OCI-LY7 (cell line): ENCODE measurements around the gene AKAP11. TPM values are rescaled to one million over a fixed set of nuclear protein-coding genes. Genes with fewer than 3 reads are reported as not detected.

Source experiments
- BruUV-seq: library from RNA; stranded (reverse); fragments of 400-500 nt; replicated peaks from 2 replicates; lab custom pipeline; 2021; lab: Mats Ljungman, UMichigan
- CTCF ChIA-PET: fragments of 300-600 bp; sonication (Branson Sonifier 250); formaldehyde crosslinking; loops from one replicate; lab custom pipeline; 2022; ENCODE audit warnings: antibody characterized with exemption; ENCODE audit not compliant: unreplicated experiment; lab: Charles Lee
- POLR2A ChIA-PET: fragments of 300-600 bp; sonication (Branson Sonifier 250); formaldehyde crosslinking; loops from one replicate; lab custom pipeline; 2022; ENCODE audit warnings: antibody characterized with exemption; lab: Charles Lee
- DNase-seq: peaks from one replicate; pipeline ENCODE4 v3.0.0-alpha.2; 2015; ENCODE audit warnings: low spot score
- H2AFZ ChIP-seq: fragments of 200-600 bp; sonication (generic), shearing (Covaris generic); 2 replicates; pipeline ENCODE4 v1.6.1; 2014; ENCODE audit warnings: mild to moderate bottlenecking, antibody characterized with exemption, low read length, moderate library complexity
- H3K27ac ChIP-seq: fragments of 200-600 bp; sonication (generic); 2 replicates; pipeline ENCODE4 v1.5.1; 2014; ENCODE audit warnings: mixed run types, low read depth, mild to moderate bottlenecking, moderate library complexity, low read length, inconsistent platforms; ENCODE audit not compliant: poor library complexity, severe bottlenecking
- H3K36me3 ChIP-seq: fragments of 200-600 bp; sonication (generic); 2 replicates; pipeline ENCODE4 v1.6.1; 2014; ENCODE audit warnings: mild to moderate bottlenecking, antibody characterized with exemption, low read length, moderate library complexity, mixed read lengths; ENCODE audit not compliant: insufficient read depth
- H3K4me1 ChIP-seq: fragments of 200-600 bp; sonication (generic); 2 replicates; pipeline ENCODE4 v1.5.1; 2014; ENCODE audit warnings: mild to moderate bottlenecking, low read length; ENCODE audit not compliant: insufficient read depth, poor library complexity, severe bottlenecking
- H3K4me2 ChIP-seq: fragments of 200-600 bp; sonication (generic); 2 replicates; pipeline ENCODE4 v1.6.1; 2014; ENCODE audit warnings: mild to moderate bottlenecking, low read length
- H3K4me3 ChIP-seq: fragments of 200-600 bp; sonication (generic); 2 replicates; pipeline ENCODE4 v1.5.1; 2014; ENCODE audit warnings: mild to moderate bottlenecking, low read depth, low read length; ENCODE audit not compliant: poor library complexity, severe bottlenecking
- H3K79me2 ChIP-seq: fragments of 200-600 bp; sonication (generic); 2 replicates; pipeline ENCODE4 v1.6.1; 2016; ENCODE audit warnings: low read depth, mild to moderate bottlenecking, low read length, moderate library complexity, mixed read lengths; ENCODE audit not compliant: insufficient read depth
- H3K9me2 ChIP-seq: fragments of 200-600 bp; sonication (generic); 2 replicates; pipeline ENCODE4 v1.6.1; 2016; ENCODE audit warnings: mild to moderate bottlenecking, low read length, mixed read lengths; ENCODE audit not compliant: insufficient read depth
- H3K9me3 ChIP-seq: fragments of 200-600 bp; sonication (generic); 2 replicates; pipeline ENCODE4 v1.6.1; 2014; ENCODE audit warnings: mild to moderate bottlenecking, mixed run types, low read length, mixed read lengths
- H4K20me1 ChIP-seq: fragments of 200-600 bp; sonication (generic); 2 replicates; pipeline ENCODE4 v1.6.1; 2014; ENCODE audit warnings: mild to moderate bottlenecking, antibody characterized with exemption, low read length, moderate library complexity, mixed read lengths; ENCODE audit not compliant: insufficient read depth
- CTCF ChIP-seq: fragments of 200-600 bp; sonication (generic); conservative IDR thresholded peaks from 2 replicates; pipeline ENCODE4 v1.5.1; 2014; ENCODE audit warnings: mild to moderate bottlenecking, antibody characterized with exemption, low read length, moderate library complexity, mixed read lengths
- EZH2phosphoT487 ChIP-seq: fragments of 200-600 bp; sonication (generic); IDR thresholded peaks from 2 replicates; pipeline ENCODE4 v1.6.1; 2018; ENCODE audit warnings: low read depth, borderline replicate concordance, mild to moderate bottlenecking, mixed run types, antibody characterized with exemption, low read length, moderate library complexity, mixed read lengths
- intact Hi-C: fragments of 100-400 bp; cut with micrococcal nuclease; formaldehyde crosslinking; loops from one replicate; pipeline ENCODE4 v1.10.0; 2022; ENCODE audit not compliant: unreplicated experiment
- total RNA-seq, 2 experiments: library from RNA; depleted of rRNA in 1 of 2; stranded (reverse); fragments of >200 nt in 1 of 2; shearing (Covaris generic) in 1 of 2; gene quantifications; 2 replicates each; pipeline ENCODE4 v1.2.3, GENCODE V29; 2014 to 2022

AKAP11 gene
- total RNA-seq, 2 experiments from 2014 or later: 13.6 to 29.2 TPM

GRCh38 chr13:42266473-42266872 is 5.5 kb upstream of the AKAP11 start:
- no peak overlapping the region for H3K27ac ChIP-seq
- no peaks in the 10 kb centered on the region for H3K9me2 ChIP-seq
- ChIA-PET POLR2A (no interaction called here), CTCF (interaction anchor here (0.6 kb wide), 1 partner anchor 33 kb away, joined by 3 read pairs; no protein-coding TSS in a partner anchor)
- H3K4me1 ChIP-seq: peaks cover 9% of the 10 kb centered on the region
- no TSS peak for BruUV-seq
- H3K79me2 ChIP-seq: no peaks in the 10 kb centered on the region
- H4K20me1 ChIP-seq: no peaks in the 10 kb centered on the region
- no peak for DNase-seq
- no peak for TF ChIP-seq CTCF
- no peak for TF ChIP-seq EZH2phosphoT487
- H3K36me3 ChIP-seq: peaks cover 7% of the 10 kb centered on the region; the same call in 1 of the 2 replicates
- intact Hi-C loops: no loop called here
- peaks cover 17% of the 10 kb centered on the region; the same call in 1 of the 2 replicates for H3K9me3 ChIP-seq
- H3K4me2 ChIP-seq: no peak overlapping the region
- H2AFZ ChIP-seq: no peak overlapping the region
- no peak overlapping the region for H3K4me3 ChIP-seq

- Histone ChIP-seq H3K36me3 (peaks cover 7% of the 10 kb centered on the region; the same call in 1 of the 2 replicates), H4K20me1 (no peaks in the 10 kb centered on the region), H2AFZ (peak overlapping the region; percentile 99), H3K4me2 (peak overlapping the region; percentile 93), H3K9me2 (no peaks in the 10 kb centered on the region), H3K27ac (peak overlapping the region; percentile 75), H3K9me3 (peaks cover 17% of the 10 kb centered on the region; the same call in 1 of the 2 replicates), H3K4me1 (peaks cover 24% of the 10 kb centered on the region), H3K79me2 (peaks cover 31% of the 10 kb centered on the region), H3K4me3 (peak overlapping the region; percentile 82)
- intact Hi-C loops: loop anchor here (5.0 to 10.0 kb wide), 5 partner anchors 228 to 974 kb away; no protein-coding TSS in a partner anchor
- TF ChIP-seq CTCF: no peak
- TF ChIP-seq EZH2phosphoT487: no peak
- BruUV-seq: no TSS peak
- POLR2A ChIA-PET: interaction anchor here (1.1 kb wide), 1 partner anchor 57 kb away, joined by 3 read pairs; no protein-coding TSS in a partner anchor
- CTCF ChIA-PET: no interaction called here
- DNase-seq: no peak
These were observed 1.6 kb upstream of the AKAP11 start for GRCh38 chr13:42270160-42270856.
